ENCODE data around the gene KDELR1.

KDELR1 gene

GRCh38 chr19:48346191-48346590, 45.2 kb downstream of the KDELR1 start:
- no peak for DNase-seq (ENCODE audit: low read depth)
- TF ChIP-seq CTCF (IDR thresholded peaks at IDR 0.05; ENCODE audit: insufficient read depth, low read depth, low read length, missing control alignments), result no peak

GRCh38 chr19:48344892-48345291, 46.5 kb downstream of the KDELR1 start:
- TF ChIP-seq CTCF (IDR thresholded peaks at IDR 0.05; ENCODE audit: insufficient read depth, low read depth, low read length, missing control alignments), result no peak
- no peak for DNase-seq (ENCODE audit: low read depth)
- no peak overlapping the region for H3K4me3 ChIP-seq (ENCODE audit: low read length)

More at GRCh38 chr19:48346191-48346590, 45.2 kb downstream of the KDELR1 start:
- no peak overlapping the region for H3K4me3 ChIP-seq (ENCODE audit: low read length)

GRCh38 chr19:48342841-48343540, 48.4 kb downstream of the KDELR1 start:
- peak; percentile 81 for DNase-seq (ENCODE audit: low read depth)
- TF ChIP-seq CTCF (IDR thresholded peaks at IDR 0.05; ENCODE audit: insufficient read depth, low read depth, low read length, missing control alignments), result no peak
- H3K4me3 ChIP-seq (ENCODE audit: low read length), result no peak overlapping the region

- no peak for TF ChIP-seq CTCF (IDR thresholded peaks at IDR 0.05; ENCODE audit: insufficient read depth, low read depth, low read length, missing control alignments)
- no peak for DNase-seq (ENCODE audit: low read depth)
- no peak overlapping the region for H3K4me3 ChIP-seq (ENCODE audit: low read length)
Measured at GRCh38 chr19:48342414-48342738, 49.0 kb downstream of the KDELR1 start.

- DNase-seq (ENCODE audit: low read depth), result no peak
- no peak for TF ChIP-seq CTCF (IDR thresholded peaks at IDR 0.05; ENCODE audit: insufficient read depth, low read depth, low read length, missing control alignments)
- H3K4me3 ChIP-seq (ENCODE audit: low read length), result no peak overlapping the region
Measured at GRCh38 chr19:48341515-48342413, 49.6 kb downstream of the KDELR1 start.

- TF ChIP-seq CTCF (IDR thresholded peaks at IDR 0.05; ENCODE audit: insufficient read depth, low read depth, low read length, missing control alignments), result no peak
- DNase-seq (ENCODE audit: low read depth), result peak; percentile 94
- H3K4me3 ChIP-seq (ENCODE audit: low read length), result no peak overlapping the region
Measured at GRCh38 chr19:48340995-48341394, 50.4 kb downstream of the KDELR1 start.

Data from epithelial cell of esophagus (primary cell).